Stromal cell of bone marrow (primary cell): ENCODE measurements around the gene EFNA2.
"Not testable (repeated sequence)": the region's sequence is repeated elsewhere in the genome, so short reads cannot be mapped to it uniquely, and the experiment has no call there.

Experiments
- DNase-seq: peaks from one replicate; pipeline ENCODE4 v3.0.0-alpha.2; 2012; ENCODE audit warnings: low read depth

Gene EFNA2

DNA sequence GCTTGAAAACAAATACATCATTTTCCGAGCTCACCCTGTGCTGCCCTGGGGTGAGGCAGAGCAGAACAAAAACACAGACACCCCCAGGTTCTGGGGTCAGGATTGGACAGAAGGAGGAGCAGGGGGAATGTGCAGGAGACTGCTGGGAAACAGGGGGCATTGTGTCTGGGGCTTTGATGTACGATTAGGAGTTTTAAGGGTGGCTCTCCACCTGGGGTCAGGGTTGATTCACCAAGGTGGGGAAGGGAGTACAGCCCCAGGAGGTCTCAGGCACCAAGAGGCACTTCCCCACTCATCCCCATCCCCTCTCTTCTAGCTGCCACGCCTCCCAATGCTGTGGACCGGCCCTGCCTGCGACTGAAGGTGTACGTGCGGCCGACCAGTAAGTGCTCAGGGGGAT lies 12.6 kb downstream of the EFNA2 start:
- no peak for DNase-seq

DNA sequence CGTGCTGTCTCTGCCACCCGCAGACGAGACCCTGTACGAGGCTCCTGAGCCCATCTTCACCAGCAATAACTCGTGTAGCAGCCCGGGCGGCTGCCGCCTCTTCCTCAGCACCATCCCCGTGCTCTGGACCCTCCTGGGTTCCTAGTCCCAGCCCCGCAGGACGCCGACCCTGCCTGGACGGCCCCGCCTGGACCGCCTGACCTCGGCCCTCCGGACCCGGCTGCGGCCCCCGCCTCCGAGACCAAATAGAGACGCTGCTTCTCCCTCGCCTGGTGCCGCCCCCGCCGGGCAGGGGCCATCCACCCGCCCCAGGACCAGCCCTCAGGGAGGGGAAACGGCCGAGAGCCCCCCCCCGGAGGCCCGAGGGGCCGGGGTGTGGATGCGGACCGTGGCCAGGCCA lies 14.1 kb downstream of the EFNA2 start:
- no peak for DNase-seq

DNA sequence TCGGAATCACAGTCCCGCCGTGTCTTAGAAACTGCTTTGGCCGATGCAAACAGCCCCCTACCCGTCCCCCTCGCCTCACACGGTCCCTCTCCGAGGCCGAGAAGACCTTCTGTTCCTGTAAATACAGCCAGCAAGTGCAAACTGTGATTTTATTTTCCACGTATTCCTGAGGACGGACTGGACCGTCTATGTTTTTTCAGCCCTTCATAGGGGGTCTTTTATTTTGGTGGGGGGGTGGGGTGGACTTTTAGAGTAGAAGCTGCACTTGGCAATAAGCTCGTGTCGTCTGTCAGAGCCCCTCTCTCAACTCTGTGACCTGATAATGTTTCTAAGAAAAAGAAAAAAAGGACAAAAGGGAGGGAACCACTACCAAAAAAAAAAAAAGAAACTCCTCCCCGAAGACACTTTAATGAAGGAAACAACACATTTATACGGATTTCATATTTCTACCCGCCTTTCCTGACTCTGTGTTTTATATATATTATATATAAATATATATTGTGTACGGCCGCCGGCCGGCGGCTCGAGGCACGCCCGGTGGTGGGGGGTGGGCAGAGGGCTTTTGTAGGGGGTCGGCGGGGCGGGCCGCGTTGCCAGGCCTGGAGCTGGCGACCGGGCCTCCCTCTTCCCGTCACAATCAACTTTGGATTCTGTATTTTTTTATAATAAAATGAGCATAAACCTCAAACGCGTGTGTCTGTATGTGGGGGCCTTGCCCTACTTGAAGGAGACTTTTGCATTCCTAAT lies 15.2 kb downstream of the EFNA2 start:
- DNase-seq: no peak

DNA sequence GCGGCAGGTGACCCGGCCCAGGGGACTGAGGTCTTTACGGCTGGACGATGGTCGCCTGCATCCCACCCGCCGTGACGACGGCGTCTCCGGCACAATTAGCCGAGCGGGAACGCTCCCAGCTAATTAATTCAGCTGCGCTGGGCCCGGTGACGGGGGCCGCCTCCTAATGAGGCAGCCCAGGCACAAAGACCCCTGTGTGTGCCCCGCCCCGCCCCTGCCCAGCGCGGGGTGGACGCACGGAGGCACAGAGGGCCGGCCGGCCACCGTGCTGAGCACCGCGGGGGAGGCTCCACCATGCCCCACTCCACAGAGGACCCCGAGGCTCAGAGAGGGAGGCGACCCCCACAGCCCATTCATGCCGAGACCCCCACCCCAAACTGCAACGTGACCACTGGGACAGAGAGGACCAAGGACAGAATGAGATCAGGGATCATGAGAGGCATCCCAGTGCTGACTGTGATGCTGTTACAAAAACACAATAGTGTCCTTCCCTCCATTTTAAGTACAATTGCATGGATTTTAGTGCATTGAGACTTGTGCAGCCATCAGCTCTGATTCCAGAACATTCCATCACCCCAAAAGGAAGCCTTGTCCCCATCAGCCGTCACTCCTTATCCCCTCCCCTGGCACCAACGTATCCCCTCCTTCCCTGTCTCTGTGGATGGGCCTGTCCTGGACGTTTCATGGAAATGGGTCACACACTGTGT lies 17.0 kb downstream of the EFNA2 start:
- DNase-seq: no peak

DNA sequence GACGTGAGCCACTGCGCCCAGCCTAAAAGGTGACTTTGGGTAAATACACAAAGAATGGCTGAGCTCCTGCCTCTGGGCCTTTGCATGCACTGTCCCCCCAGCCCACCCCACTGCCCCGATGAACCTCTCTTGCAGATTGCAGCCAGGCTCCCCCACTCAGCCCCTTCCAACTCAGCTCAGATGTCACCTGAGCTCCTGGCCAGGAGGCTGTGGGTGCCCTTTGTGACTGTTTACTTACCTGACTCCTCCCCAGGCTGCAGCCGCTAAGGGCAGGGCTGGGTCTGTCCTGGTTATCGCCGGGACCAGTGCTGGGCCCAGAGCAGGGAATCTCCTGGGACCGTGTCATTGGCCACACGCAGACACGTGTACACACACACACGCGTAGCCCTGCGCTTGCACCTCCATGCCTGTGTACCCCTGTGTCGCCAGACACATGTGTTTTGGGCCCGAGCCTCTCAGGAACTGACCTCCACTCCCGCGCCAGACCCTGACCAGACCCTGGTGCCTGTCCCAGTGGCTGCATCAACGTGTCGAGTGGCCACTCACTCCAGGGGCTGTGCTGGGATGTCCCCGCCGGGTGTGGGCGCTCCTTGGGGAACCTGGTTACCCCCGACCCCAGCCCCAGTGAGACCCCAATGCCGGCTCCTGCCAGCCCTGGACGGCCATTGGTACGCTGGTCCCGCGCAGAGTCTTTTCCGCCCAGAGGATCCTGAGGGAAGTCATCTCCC lies 18.7 kb downstream of the EFNA2 start:
- DNase-seq: no peak

DNA sequence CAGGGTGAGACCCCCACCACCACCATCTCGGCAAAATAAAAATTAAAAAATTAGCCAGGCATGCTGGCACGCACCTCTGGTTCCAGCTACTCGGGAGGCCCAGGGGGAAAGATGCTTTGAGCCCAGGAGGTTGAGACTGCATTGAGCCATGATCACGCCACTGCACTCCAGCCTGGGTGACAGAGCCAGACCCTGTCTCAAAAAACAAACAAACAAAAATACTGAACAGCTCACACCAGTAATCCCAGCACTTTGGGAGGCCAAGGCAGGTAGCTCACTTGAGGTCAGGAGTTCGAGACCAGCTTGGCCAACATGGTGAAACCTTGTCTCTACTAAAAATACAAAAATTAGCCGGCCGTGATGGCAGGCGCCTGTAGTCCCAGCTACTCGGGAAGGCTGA lies 19.7 kb downstream of the EFNA2 start:
- DNase-seq: not testable (repeated sequence)

DNA sequence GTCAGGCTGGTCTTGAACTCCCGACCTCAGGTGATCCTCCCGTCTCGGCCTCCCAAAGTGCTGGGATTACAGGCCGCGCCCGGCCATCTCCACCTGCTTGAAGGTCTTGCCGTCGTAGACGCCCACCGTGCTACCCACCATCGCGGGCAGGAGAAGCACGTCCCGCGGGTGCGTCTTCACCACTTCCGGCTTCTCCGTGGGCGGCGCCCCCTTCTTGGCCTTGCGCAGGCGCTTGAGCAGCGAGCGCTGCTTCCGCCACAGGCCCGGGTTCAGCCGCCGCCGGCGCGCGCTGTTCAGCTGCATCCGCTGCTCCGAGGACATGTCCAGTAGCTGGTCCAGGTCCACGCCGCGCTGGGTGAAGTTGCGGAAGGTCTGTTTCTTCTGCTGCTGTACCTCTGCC lies 21.6 kb downstream of the EFNA2 start:
- DNase-seq: no peak

DNA sequence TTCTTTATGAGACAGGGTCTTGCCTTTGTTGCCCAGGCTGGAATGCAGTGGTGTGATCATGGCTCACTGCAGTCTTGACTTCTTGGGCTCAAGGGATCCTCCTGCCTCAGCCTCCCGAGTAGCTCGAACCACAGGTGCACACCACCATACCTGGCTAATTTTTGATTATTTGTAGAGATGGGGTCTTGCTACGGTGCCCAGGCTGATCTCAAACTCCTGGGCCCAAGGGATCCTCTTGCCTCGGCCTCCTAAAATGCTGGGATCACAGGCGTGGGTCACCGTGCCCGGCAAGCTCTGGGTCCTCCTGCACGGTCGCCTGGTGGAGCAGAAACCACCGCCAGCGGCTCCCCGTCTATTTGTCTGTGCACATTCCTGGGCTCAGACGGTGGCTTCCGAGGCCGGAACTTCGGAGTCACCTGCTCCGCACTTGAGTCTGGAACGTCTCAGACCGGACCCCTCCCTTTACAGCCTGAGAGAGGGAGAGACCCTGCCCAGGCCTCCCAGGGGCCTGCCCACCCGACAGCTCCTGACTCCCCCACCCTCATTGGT lies 22.2 kb downstream of the EFNA2 start:
- DNase-seq: no peak

DNA sequence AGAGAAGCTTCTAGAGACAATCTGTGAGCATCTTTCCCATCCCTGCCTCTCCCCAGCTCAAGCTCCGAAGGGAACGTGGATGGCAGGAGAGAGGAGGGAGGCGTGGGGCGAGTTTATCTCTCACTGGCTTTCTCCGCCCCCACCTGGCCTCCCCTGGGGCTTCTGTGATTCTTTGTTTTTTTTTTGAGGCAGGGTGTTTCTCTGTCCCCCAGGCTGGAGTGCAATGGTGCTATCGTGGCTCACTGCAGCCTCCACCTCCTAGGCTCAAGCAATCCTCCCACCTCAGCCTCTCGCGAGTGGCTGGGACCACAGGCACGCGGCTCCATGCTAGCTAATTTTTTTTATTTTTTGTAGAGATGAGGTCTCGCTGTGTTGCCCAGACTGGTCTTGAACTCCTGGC lies 23.0 kb downstream of the EFNA2 start:
- DNase-seq: no peak

DNA sequence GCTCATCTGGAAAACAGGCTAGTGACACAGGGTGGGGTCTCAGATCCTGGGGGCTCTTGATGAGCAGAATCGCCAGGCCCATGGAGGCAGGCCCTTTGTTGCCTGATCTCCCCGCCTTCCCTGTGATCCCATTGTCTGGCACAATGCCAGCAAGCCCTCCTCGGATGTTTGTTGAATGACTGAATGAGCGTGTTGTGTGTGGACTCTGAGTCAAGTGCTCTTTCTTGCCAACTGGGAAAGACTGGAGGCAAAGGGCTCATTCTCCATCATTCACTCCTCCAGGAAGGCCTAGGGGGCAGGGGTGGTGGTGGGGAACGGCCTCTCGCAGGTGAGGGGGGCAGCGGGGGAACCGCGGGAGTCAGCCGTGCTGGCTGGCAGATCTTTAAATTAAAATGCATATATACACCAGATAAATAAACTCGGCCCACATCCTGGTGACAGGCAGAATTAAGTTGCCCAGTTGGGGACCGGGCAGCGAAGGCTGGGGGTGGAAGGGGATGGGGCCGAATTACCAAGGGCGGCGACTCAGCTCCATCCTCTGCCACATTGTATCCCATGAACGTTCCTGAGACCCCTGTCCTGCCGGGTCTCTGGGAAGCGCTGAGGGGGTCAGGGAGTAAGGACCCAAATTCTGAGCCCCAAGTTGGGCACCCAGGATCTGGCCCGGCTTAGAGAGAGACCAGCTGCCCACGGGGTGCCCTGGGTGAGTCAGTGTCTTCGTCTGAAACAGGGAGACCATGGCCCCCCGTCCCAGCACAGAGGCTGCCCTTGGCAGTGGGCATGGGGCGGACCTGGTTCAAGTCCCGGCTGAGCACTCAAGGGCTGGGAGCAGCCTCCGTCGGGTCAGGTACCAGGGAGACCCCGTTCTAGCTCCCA lies 24.5 kb downstream of the EFNA2 start:
- no peak for DNase-seq

DNA sequence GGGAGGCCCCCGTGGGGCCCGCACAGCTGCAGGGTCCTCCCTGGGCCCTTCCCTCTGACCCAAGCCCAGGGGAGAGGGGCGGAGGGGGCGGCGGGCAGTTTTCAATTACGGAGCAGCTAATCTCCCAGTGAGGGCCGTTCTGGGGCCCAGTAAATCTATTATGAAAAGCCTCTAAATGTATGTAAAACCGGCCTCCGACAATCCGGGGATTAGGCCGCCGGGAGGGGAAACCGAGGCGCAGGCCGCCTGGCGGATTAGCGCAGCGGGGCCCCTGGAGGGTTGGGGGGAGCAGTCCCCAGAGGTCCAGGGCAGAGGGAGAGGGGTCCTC lies 25.1 kb downstream of the EFNA2 start:
- no peak for DNase-seq

DNA sequence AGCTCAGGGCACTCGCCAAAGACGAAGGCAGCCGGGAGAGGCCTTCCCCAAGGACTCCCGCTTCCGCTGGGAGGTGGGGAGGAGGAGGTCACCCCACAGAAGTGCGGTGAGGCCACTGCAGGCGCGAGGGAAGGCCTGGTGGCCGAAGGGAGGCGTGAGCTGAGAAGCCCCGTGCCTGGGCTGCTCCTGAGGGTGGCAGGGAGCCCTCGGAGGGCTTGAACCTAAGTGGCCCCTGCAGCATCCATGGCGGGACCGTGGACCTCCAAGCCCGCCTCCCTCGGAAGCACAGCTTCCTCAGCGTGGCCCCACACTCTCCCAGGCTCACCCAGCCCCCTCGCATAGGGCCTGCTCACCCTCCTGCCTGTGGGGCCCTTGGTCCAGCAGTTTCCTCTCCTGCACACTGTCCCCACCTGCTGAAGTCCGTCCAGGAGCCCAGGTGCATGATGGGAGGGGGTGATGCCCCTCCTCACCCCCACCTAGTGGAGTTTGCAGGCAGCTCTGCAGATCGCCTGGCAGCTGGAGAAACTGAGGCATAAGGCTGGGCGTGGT lies 25.9 kb downstream of the EFNA2 start:
- no peak for DNase-seq

DNA sequence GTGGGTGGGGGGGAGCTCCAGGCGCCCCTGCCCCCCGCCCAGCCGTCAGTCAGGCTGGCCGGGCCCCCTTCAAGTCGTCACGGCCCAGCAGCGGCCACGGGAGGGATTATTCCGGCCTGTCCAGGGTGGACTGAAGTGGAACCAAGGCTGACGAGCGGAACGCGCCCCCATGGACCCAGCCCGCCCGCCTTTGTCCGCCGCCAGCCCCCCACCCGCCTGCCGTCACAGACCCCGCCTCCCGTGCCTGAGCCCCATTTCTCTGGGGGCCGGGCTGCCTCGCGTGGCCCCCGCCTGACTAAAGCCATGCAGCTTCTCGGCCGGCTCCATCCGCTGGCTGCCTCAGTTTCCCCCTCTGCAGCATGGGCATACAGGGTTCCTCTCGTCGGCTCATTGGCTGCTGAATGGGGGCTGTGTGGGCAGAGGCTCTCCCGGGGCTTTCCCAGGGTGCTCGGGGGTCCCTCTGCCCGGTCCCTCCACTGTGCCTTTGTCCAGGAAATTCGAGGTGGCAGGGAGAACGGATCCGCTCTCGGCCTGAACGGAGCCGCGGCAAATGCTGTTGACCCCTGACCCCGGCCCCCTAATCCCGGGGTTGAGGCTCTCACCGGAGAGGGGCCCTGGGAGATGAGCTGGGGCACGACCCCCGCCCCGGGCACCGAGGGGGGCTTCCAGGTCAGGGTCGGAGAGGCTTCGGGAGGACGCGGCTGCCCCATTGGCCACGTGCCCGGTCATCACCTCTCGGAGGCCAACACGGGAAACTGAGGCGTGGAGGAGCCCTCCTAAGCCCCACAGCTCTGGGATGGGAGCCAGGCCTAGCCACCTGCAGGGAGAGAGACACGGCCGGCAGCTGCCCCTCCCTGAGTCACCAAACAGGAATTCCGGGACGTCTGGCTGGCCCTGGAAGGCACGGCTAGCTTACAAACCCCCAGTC lies 27.4 kb downstream of the EFNA2 start:
- DNase-seq: no peak

DNA sequence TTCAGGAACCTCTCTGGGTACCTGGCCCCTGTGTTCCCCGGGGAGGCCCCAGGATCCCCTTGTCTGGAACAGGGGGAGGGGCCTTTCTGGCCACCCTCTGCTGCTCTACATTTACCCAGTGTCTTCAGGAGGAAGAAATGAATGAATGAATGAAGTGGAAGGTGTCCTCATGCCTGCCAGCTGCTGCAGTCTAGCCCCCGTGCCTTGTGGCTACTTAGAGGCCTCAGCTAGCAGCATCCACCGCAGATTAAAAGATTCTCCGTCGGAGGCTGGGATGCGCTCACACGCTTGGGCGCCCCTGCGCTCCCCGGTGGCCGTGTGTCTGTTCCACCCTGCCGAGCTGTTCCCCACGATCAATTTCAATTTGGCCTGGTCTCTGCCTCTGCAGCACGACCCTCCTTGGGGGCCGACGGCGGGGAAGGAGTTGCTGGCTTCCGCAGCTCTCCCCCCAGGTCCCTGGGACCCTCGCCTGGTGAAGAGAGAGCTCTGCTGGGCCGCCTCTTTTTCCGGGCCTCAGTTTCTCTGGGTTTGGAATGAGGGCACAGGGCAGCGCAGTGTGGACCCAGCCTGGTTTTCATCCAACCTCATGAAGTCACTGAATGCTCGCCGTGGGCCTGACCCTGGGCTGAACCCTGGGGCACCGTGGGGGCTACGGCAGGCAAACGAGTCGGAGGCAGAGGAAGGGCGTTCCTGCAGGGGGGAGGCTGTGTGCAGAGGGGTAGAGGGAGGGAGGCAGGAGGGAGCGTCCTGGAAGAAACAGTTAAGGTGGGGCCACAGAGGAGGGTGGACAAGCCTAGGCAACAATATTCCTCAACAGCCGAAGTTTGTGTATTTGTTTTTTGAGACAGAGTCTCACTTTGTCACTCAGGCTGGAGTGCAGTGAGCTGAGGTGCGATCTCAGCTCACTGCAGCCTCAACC lies 28.3 kb downstream of the EFNA2 start:
- no peak for DNase-seq

DNA sequence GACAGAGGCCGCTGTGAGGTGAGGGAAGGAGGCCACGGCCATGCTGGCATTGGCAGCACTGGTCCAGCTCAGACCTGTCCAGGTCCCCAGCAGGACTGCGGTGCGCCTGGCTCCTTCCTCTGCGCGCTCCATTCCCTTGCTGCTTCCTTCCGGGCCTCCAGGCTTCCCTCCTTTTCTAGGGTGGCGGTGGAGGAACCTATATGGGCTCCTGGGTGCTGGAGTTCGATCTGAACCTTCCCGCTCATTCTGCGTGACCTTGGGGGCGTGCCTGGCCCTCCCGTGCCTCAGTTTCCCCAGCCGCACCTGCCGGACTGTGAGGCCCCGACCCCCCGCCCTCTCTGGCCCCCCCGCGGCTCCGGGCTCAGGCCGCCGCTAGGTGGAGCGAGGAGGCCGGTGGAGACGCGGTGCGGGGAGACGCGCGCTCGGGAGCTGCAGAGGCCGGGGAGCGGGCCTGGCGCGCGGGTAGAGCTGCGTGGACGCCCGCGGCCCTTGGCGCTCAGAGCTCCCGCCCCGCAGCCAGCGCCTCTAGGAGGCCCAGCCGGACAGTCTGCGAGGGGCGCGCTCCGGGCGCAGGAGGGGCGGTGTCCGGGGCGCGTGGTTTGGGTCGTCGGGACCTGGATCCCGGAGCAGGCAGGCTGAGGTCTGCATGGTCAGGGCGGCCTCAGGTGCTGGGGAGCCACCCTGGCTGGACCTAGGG lies 29.9 kb downstream of the EFNA2 start:
- peak; percentile 22 for DNase-seq

DNA sequence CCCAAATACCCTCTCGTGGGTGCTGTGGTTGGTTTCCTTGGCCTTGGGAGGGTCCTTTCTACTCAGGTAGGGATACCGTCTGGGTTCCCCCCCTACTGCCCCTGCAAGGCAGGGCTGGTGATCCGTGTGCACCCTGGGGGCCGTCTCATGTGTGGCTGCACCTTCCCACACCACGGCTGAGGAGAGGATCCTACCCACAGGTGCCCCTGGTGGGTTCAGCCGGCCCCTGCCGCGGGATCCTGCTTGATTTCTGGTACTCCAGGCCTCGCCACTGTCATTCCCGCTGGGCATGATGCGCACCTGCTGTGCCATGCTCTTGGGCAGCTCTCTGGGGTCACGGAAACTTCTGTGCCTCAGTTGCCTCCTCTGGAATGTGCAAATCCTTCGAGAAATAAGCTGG lies 30.8 kb downstream of the EFNA2 start:
- DNase-seq: no peak

DNA sequence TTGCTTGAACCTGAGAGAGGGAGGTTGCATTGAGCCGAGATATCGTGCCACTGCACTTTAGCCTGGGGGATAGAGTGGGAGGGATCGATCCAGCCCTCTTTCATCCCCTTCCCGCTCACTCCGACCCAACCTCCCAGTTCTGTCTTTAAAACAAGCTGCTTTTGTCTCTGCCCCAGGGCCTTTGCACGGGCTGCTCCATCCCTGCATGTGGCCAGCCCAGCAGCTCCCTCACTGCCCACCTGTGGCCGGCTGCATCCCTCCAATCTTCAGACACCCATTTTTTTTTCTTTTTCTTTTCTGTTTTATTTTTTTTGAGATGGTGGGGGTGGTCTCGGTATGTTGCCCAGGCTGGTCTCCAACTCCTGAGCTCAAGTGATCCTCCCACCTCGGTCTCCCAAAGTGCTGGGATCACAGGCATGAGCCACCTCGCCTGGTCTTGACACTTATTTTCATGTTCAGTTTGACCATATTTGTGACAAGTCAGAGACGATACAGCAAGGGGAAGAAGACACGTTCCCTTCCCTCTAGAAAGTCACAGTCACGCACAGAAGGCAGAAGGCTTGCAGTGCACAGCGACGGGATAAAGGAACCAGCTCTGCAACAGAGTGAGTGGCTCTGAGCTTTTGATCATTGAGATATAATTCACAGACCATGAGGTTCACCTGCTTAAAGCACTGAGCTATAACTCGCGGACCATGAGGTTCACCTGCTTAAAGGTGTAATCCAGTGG lies 31.8 kb downstream of the EFNA2 start:
- no peak for DNase-seq
